Cardiac fibroblast (primary cell): ENCODE results near the gene PREPL.

Experiments
- DNase-seq, 2 donors: peaks; one replicate each; pipeline versions ENCODE4 v3.0.0 to v3.0.0-alpha.2; 2010; ENCODE audit warnings: low read depth in 2 of 2
- H3K4me3 ChIP-seq, 2 donors: replicated peaks in 1 of 2; 1 replicate in 1 of 2; 2 replicates in 1 of 2; pipeline ENCODE4 v1.5.1; 2011; ENCODE audit warnings: low read depth in 2 of 2, low read length in 2 of 2, mild to moderate bottlenecking in 2 of 2, moderate library complexity in 1 of 2
- CTCF ChIP-seq: IDR thresholded peaks from one replicate; pipeline ENCODE4 v1.5.1; 2011; ENCODE audit warnings: low read depth, mild to moderate bottlenecking, low read length, inconsistent platforms

The PREPL gene

GRCh38 chr2:44275927-44276303, 85.4 kb downstream of the PREPL start:
- DNase-seq = peak; percentile 26 to 42
- no peak for TF ChIP-seq CTCF
- H3K4me3 ChIP-seq = no peak overlapping the region

- TF ChIP-seq CTCF = no peak
- no peak overlapping the region for H3K4me3 ChIP-seq
- peak; percentile 26 to 59 for DNase-seq
Measured at GRCh38 chr2:44273596-44273995, 87.7 kb downstream of the PREPL start.

- no peak overlapping the region for H3K4me3 ChIP-seq
- no peak for TF ChIP-seq CTCF
- peak in 1 of 2 donors; percentile 36 for DNase-seq
Measured at GRCh38 chr2:44273076-44273475, 88.2 kb downstream of the PREPL start.

- no peak for DNase-seq
- TF ChIP-seq CTCF = no peak
- H3K4me3 ChIP-seq = no peak overlapping the region
Measured at GRCh38 chr2:44271296-44271695, 90.0 kb downstream of the PREPL start.

- TF ChIP-seq CTCF = no peak
- no peak overlapping the region for H3K4me3 ChIP-seq
- no peak for DNase-seq
Measured at GRCh38 chr2:44269831-44270230, 91.5 kb downstream of the PREPL start.

- TF ChIP-seq CTCF = no peak
- DNase-seq = peak; percentile 58 to 76
Measured at GRCh38 chr2:44267796-44268648, 93.3 kb downstream of the PREPL start.

More at GRCh38 chr2:44267796-44268648, 93.3 kb downstream of the PREPL start:
- no peak overlapping the region for H3K4me3 ChIP-seq
